DOHH2 (cell line): ENCODE data around the gene VAV2.

Experiments used
- CTCF ChIP-seq: fragments of 200-600 bp; sonication (generic); IDR thresholded peaks from one replicate; pipeline ENCODE4 v1.5.1; 2014; ENCODE audit warnings: antibody characterized with exemption, mild to moderate bottlenecking, low read depth, low read length; ENCODE audit not compliant: poor library complexity, severe bottlenecking
- EZH2phosphoT487 ChIP-seq: fragments of 200-600 bp; sonication (generic); IDR thresholded peaks from 2 replicates; pipeline ENCODE4 v1.6.1; 2017; ENCODE audit warnings: borderline replicate concordance, mild to moderate bottlenecking, antibody characterized with exemption, low read length, moderate library complexity, mixed read lengths

GRCh38 chr9:134005381-134005780 is 13.3 kb upstream of the VAV2 start:
- no peak for TF ChIP-seq CTCF
- TF ChIP-seq EZH2phosphoT487, result no peak
